ENCODE measurements around the gene NCAM1. TPM values are rescaled to one million over a fixed set of nuclear protein-coding genes. Genes with fewer than 3 reads are reported as not detected.

Gene NCAM1
- total RNA-seq, 2 experiments from 2014 or later = 0.48 to 0.78 TPM

DNA sequence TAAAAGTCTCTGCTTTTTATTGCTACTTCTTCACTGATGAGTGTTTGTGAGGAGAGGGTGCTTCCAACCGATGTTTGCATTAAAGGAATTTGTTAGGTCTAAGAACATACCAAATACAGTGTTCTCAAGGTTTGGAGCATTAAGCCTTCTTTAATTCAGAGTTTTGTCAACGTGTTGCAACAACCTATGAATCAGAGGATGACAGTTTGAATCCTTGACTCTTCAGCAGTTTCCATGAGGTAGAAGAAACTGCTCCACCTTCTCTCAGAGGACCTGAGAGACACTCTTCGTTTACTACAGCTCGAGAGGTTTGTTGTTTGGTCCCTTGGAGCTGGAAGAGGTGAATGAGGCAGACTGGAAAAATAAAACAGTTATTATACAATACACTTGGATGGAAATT lies 55.7 kb downstream of the NCAM1 start:
- Mint-ChIP-seq H3K36me3 (ENCODE audit: low read depth) (no peaks in the 10 kb centered on the region), H3K27ac (no peak overlapping the region), H3K4me1 (no peaks in the 10 kb centered on the region), H3K27me3 (peaks cover 1% of the 10 kb centered on the region), H3K4me3 (no peak overlapping the region), H3K9me3 (no peaks in the 10 kb centered on the region)
- ChIA-PET POLR2A (no interaction called here), CTCF (no interaction called here)
- DNase-seq = no peak

DNA sequence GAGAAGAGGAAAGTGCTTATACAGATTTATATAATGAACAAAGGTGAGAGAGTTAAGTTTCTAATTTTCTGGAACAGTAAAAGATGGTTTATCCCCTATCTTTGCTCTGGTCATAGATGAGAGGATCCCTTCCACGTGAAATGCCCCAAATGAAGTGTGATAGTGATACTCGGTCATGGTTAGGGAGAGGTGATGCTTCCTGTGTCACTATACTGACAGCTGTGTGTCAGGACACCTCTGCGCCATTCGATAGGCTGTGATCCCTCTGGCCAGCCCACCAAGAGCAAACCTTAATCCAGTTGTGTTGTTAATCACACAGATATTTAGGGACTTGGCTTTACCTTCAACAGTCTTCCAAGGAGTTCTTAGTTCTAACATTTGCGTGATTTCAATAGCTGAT lies 57.7 kb downstream of the NCAM1 start:
- H3K4me1 Mint-ChIP-seq = no peaks in the 10 kb centered on the region
- DNase-seq = no peak
- CTCF ChIA-PET = no interaction called here
- H3K36me3 Mint-ChIP-seq (ENCODE audit: low read depth) = no peaks in the 10 kb centered on the region
- peaks cover 3% of the 10 kb centered on the region for H3K27me3 Mint-ChIP-seq
- no peak overlapping the region for H3K27ac Mint-ChIP-seq
- no peak overlapping the region for H3K4me3 Mint-ChIP-seq
- H3K9me3 Mint-ChIP-seq = no peaks in the 10 kb centered on the region
- POLR2A ChIA-PET = no interaction called here

DNA sequence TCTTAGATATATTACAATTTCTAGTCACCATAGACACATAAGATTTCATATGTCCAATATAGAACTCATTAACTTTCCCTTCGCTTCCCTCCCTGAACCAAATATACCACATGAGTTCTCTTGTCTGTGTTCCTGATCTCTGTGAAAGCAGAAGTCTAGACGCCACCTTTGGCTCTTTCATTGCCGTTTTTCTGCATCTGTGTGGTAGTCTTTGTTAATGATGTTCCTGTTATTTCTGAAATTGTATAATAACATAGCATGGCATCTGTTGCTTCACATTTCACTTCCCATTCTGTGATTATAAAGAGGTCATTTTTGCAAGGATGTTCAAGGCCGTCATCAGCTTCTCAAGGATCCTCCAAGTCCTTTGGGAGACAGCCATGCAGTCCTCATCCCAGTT lies 58.5 kb downstream of the NCAM1 start:
- POLR2A ChIA-PET = no interaction called here
- no peak for DNase-seq
- Mint-ChIP-seq H3K27ac (no peak overlapping the region), H3K27me3 (peaks cover 3% of the 10 kb centered on the region), H3K4me1 (no peaks in the 10 kb centered on the region), H3K9me3 (no peaks in the 10 kb centered on the region), H3K36me3 (ENCODE audit: low read depth) (no peaks in the 10 kb centered on the region), H3K4me3 (no peak overlapping the region)
- CTCF ChIA-PET = no interaction called here

DNA sequence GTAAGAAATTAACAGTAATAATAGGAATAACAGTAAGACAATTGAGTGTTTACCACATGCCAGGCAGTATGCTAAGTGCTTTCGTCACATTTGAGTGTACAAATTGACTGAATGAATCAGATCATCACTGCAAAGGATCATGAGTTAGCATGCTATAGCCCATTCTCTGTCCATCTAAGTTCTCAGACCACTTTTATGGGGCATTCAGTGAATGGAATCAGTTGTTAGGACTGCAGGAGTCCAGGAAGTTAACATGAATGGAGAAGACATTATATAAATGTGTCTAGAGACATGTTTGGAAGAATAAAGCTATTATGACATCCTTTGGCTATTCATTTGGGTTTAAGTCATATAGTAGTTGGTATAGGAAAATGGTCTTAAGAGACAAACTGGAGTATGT lies 59.9 kb downstream of the NCAM1 start:
- Mint-ChIP-seq H3K27me3 (peaks cover 3% of the 10 kb centered on the region), H3K4me3 (no peak overlapping the region), H3K27ac (no peak overlapping the region), H3K4me1 (no peaks in the 10 kb centered on the region), H3K9me3 (no peaks in the 10 kb centered on the region), H3K36me3 (ENCODE audit: low read depth) (no peaks in the 10 kb centered on the region)
- CTCF ChIA-PET = no interaction called here
- no peak for DNase-seq
- POLR2A ChIA-PET = no interaction called here

DNA sequence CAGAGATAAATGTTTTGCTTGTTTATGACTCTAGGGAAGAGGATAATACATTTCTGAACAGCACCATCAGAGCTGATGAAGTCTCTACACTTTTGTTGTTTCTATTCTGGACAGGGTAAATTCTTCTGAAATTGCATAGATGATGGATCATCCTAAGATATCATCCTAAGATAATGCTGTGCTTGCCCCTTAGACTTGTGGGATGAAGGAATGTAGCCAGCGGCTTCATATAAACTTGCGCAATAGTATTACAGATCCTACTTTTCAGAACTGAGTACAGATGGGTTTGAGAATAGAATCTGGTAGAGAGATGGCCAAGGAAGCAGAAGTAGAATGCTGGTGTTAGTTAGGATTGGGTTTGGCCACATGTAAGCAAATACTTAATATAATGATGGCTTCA lies 61.0 kb downstream of the NCAM1 start:
- ChIA-PET POLR2A (no interaction called here), CTCF (no interaction called here)
- peaks cover 3% of the 10 kb centered on the region for H3K27me3 Mint-ChIP-seq
- H3K27ac Mint-ChIP-seq = no peak overlapping the region
- H3K36me3 Mint-ChIP-seq (ENCODE audit: low read depth) = no peaks in the 10 kb centered on the region
- no peak overlapping the region for H3K4me3 Mint-ChIP-seq
- no peaks in the 10 kb centered on the region for H3K4me1 Mint-ChIP-seq
- no peaks in the 10 kb centered on the region for H3K9me3 Mint-ChIP-seq
- no peak for DNase-seq

DNA sequence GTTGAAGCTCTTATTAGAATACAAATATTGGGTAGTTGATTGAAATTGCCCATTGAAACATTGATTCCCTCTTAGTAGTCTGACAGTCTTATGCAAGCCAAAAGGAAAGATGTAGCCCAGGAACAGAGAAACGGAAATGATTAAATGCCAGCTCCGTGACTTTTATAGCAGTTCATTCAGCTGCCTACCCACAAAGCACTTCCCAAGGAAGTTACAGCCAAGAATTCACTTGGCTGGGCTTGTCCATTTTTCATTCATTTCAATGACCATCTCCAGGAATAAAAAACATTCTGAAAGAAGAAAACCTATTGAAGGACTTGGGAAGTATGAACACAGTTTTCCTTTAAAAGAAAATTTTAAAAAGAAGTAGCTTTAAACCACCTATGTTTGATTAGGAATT lies 62.0 kb downstream of the NCAM1 start:
- DNase-seq = no peak
- H3K4me1 Mint-ChIP-seq = no peaks in the 10 kb centered on the region
- H3K27me3 Mint-ChIP-seq = peaks cover 3% of the 10 kb centered on the region
- ChIA-PET CTCF (no interaction called here), POLR2A (no interaction called here)
- H3K36me3 Mint-ChIP-seq (ENCODE audit: low read depth) = no peaks in the 10 kb centered on the region
- no peak overlapping the region for H3K27ac Mint-ChIP-seq
- no peaks in the 10 kb centered on the region for H3K9me3 Mint-ChIP-seq
- no peak overlapping the region for H3K4me3 Mint-ChIP-seq

DNA sequence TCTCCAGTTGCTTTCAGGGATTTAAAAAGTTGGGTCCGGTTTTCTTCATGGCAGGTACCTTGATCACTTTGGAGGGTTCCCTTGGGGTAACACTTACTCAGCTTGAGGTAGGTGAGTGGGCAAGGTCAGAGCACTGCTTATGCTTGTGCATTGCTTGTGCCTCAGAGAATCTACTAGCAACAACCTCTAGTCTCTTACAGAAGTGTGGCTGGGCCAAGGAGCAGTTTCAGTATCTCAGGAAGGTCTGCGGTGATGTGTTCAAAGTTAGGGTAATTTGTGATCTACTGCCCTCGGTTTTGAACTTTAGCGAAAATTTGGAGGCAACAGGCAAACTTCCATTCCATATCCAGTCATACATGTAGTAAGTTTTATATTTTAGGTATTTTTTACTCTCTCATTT lies 62.8 kb downstream of the NCAM1 start:
- CTCF ChIA-PET = no interaction called here
- Mint-ChIP-seq H3K9me3 (no peaks in the 10 kb centered on the region), H3K4me1 (no peaks in the 10 kb centered on the region), H3K36me3 (ENCODE audit: low read depth) (no peaks in the 10 kb centered on the region), H3K27ac (no peak overlapping the region), H3K27me3 (peaks cover 3% of the 10 kb centered on the region), H3K4me3 (no peak overlapping the region)
- DNase-seq = no peak
- POLR2A ChIA-PET = no interaction called here

DNA sequence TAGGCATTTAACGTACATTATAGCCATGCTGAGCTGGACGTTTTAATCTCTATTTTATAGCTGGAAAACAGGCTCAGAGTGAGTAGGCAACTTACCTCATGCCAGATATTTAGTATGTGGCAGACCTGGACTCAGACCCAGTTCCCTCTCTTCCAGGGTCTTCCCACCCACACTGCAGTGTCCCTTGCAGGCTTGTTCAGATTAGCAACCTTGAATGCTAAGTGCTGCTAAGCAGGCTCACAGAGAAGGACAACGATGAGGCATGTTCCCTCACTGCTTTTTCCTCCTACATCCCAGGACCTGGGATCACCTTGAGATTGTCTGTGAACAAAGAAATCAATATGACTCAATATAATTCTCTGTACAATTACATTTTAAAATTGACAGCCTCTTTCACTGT lies 65.6 kb downstream of the NCAM1 start:
- Mint-ChIP-seq H3K4me3 (no peak overlapping the region), H3K36me3 (ENCODE audit: low read depth) (no peaks in the 10 kb centered on the region), H3K27ac (no peak overlapping the region), H3K4me1 (no peaks in the 10 kb centered on the region), H3K9me3 (no peaks in the 10 kb centered on the region), H3K27me3 (peaks cover 9% of the 10 kb centered on the region)
- DNase-seq = no peak
- CTCF ChIA-PET = no interaction called here
- POLR2A ChIA-PET = no interaction called here

DNA sequence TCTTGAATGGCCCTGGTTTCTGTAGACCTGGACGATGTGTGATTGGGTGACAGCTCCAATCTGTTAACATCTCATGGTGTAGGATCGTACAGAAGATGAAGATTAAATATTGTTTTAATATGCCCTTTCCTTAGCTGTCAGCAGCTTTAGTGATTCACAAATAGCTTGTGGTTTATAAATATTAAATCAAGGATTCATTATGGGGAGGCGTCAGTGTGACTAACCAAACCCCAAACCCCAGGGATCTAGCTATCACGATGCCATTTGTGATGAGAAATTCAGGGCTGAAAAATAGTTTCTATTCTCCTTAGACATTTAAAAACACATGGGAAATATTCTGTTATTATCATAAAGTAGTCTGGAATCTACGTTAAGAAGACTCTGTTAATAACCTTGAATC lies 73.4 kb downstream of the NCAM1 start:
- H3K4me1 Mint-ChIP-seq = no peaks in the 10 kb centered on the region
- ChIA-PET POLR2A (no interaction called here), CTCF (no interaction called here)
- H3K9me3 Mint-ChIP-seq = no peaks in the 10 kb centered on the region
- H3K36me3 Mint-ChIP-seq (ENCODE audit: low read depth) = no peaks in the 10 kb centered on the region
- peaks cover 5% of the 10 kb centered on the region for H3K27me3 Mint-ChIP-seq
- H3K4me3 Mint-ChIP-seq = no peak overlapping the region
- no peak for DNase-seq
- H3K27ac Mint-ChIP-seq = no peak overlapping the region

DNA sequence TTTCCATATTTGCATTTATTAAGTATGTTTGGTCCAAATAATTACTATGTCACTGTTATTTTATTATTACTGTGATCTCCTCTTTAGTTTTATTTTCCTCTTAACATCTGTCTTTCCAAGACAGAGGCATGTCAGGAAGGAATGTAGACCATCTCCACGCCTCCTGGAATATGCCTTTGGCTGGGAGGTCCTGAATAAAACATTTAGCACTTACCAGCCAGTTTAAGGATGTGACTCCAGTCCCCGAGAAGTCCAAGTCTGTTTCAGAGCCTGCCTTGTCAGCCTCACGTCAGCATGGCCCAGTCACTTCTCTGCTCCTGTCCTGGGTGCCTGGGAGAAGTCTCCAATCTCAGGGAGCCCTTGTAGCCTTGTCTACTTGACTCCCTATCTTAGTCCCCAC lies 74.5 kb downstream of the NCAM1 start:
- ChIA-PET POLR2A (no interaction called here), CTCF (no interaction called here)
- H3K27ac Mint-ChIP-seq = no peak overlapping the region
- no peaks in the 10 kb centered on the region for H3K4me1 Mint-ChIP-seq
- no peak overlapping the region for H3K4me3 Mint-ChIP-seq
- no peak for DNase-seq
- H3K27me3 Mint-ChIP-seq = peaks cover 2% of the 10 kb centered on the region
- no peaks in the 10 kb centered on the region for H3K36me3 Mint-ChIP-seq (ENCODE audit: low read depth)
- H3K9me3 Mint-ChIP-seq = no peaks in the 10 kb centered on the region

DNA sequence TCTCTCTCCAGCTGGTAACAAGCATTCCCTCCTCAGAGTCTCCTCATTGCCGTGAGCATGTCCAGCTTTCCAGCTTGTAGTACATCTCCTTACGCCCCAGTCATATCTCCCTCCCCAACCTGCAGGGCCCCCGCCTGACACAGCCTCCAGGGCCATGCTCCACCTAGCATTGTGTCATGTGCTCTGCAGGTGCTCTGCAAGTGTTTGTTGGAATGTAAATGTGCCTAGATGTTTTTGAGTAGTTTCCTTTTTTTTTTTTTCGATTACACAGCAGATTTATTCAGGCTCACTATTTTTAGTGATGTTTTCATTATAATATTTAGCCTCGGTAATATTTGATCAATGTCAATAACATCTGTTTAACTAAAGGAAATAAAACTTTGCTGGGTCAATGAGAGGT lies 82.5 kb downstream of the NCAM1 start:
- H3K27me3 Mint-ChIP-seq = peaks cover 1% of the 10 kb centered on the region
- no peak overlapping the region for H3K4me3 Mint-ChIP-seq
- no peaks in the 10 kb centered on the region for H3K36me3 Mint-ChIP-seq (ENCODE audit: low read depth)
- H3K27ac Mint-ChIP-seq = no peak overlapping the region
- no peaks in the 10 kb centered on the region for H3K4me1 Mint-ChIP-seq
- CTCF ChIA-PET = no interaction called here
- DNase-seq = no peak
- H3K9me3 Mint-ChIP-seq = no peaks in the 10 kb centered on the region
- POLR2A ChIA-PET = no interaction called here

DNA sequence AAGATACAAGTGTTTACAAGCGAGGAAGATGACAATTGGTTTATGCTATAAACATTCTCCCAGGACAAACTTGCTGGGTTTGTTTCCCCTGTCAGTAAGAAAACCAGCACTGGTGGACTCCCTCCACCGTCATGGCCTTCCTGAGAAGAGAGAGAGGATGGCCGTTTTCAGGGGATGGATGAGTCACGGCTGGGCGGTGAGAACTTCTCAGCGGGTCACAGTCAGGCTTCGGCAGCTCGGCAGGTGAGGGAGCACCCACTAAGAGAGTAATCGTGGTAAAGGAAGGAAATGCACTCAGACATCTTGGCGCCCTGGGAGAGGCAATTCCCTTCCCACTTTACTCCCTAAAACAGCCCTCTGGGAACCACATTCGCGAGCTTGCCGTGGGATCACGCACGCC lies 83.9 kb downstream of the NCAM1 start:
- ChIA-PET POLR2A (no interaction called here), CTCF (no interaction called here)
- no peaks in the 10 kb centered on the region for H3K36me3 Mint-ChIP-seq (ENCODE audit: low read depth)

DNA sequence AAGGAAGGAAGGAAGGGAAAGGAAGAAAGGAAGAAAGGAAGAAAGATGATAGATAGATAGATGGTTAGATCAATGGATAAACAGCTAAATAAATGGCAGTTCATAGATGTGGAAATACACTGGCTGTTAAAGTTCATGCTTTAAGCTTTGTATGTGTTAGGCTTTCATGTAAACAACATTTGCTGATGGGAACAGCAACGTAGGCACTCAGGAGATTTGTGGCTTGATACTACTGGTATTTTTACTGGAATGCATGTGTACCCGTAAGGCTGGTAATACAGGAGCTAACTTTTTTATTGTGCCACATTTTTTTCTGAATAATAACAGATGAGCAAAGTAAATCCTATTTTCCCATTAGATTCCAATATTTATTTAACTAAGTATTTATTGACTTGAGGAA lies 85.6 kb downstream of the NCAM1 start:
- CTCF ChIA-PET = no interaction called here
- no peak for DNase-seq

More for the DNA sequence above, 83.9 kb downstream of the NCAM1 start:
- Mint-ChIP-seq H3K4me1 (no peaks in the 10 kb centered on the region), H3K9me3 (no peaks in the 10 kb centered on the region), H3K27ac (no peak overlapping the region), H3K4me3 (no peak overlapping the region), H3K27me3 (peaks cover 1% of the 10 kb centered on the region)
- DNase-seq = no peak

DNA sequence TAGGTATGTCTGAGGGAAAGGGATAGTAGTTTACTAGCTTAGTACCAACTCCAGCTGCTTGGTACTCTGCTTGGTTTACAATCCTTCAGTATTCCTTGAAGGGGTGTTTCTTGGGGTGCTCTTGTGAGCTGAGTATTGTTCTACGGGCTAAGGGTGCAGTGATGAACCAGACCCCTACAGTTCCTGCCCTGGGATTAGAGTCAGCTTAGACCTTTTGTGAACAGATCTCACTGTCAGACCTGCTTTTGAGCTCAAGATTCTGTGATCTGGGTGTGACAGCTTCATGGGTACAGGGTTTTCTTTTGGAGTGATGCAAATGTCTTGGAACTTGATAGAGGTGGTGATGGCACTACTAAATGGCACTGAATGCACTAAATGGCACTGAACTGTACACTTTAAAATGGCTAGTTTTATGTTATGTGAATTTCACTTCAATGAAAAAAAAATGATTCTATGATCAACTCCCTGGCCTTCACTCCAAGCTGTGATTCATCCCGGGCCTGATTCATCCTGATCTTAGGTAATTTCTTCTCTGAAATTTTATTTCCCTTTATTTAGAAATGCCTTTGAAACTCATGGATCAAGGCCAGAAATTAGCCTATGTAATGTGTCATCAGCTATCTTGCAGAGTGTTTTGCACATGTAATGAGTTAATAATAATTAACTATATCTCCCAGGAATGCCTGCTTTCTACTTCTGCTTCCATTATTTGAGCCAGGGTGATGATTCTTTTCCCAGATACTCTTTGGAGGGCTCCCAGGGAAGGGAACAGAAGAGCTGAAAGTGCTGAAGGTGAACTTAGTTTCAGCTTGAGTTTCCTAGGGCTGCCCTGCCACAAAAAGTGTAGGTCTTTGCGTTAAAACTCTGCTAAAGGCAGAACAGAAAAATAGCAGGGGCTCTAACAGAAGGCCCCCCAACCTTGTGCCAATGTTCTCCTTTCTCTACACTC lies 87.9 kb downstream of the NCAM1 start:
- POLR2A ChIA-PET = no interaction called here
- Mint-ChIP-seq H3K36me3 (ENCODE audit: low read depth) (no peaks in the 10 kb centered on the region), H3K27me3 (no peaks in the 10 kb centered on the region), H3K27ac (no peak overlapping the region), H3K9me3 (no peaks in the 10 kb centered on the region), H3K4me3 (no peak overlapping the region), H3K4me1 (no peaks in the 10 kb centered on the region)
- no peak for DNase-seq
- CTCF ChIA-PET = interaction anchor here (0.6 kb wide), 1 partner anchor 769 kb away, joined by 3 read pairs; no protein-coding TSS in a partner anchor

More for the DNA sequence above, 85.6 kb downstream of the NCAM1 start:
- POLR2A ChIA-PET = no interaction called here
- peaks cover 1% of the 10 kb centered on the region for H3K27me3 Mint-ChIP-seq
- no peak overlapping the region for H3K4me3 Mint-ChIP-seq
- H3K9me3 Mint-ChIP-seq = no peaks in the 10 kb centered on the region
- no peaks in the 10 kb centered on the region for H3K36me3 Mint-ChIP-seq (ENCODE audit: low read depth)
- no peak overlapping the region for H3K27ac Mint-ChIP-seq
- no peaks in the 10 kb centered on the region for H3K4me1 Mint-ChIP-seq
